ENCODE data around the gene NR6A1.
"Not testable (repeated sequence)": the region's sequence is repeated elsewhere in the genome, so short reads cannot be mapped to it uniquely, and the experiment has no call there.

The NR6A1 gene

DNA sequence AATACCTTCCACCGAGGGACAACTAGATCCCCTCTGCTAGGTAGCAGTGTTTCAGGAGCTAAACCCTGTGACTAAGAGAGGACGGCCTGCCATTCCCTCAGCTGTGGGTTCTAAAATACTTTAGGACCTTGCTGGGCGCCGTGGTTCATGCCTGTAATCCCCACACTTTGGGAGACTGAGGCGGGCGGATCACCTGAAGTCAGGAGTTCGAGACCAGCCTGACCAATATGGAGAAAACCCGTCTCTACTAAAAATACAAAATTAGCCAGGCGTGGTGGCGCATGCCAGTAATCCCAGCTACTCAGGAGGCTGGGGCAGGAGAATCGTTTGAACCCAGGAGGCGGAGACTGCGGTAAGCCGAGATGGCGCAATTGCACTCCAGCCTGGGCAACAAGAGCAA lies 1.8 kb upstream of the NR6A1 start:
- not testable (repeated sequence) for H3K36me3 ChIP-seq (ENCODE audit: control insufficient read depth, insufficient read depth, low read length); H3K9me3 ChIP-seq (ENCODE audit: control insufficient read depth, insufficient read depth, low read depth, low read length); H3K9ac ChIP-seq (ENCODE audit: low read length); H3K4me3 ChIP-seq (ENCODE audit: low read depth, low read length); H3K27ac ChIP-seq (ENCODE audit: low read depth, low read length)
- Histone ChIP-seq H3K4me1 (ENCODE audit: control insufficient read depth, insufficient read depth, low read length) (peaks cover 21% of the 10 kb centered on the region), H3K27me3 (ENCODE audit: control insufficient read depth, insufficient read depth, low read length) (peaks cover 40% of the 10 kb centered on the region)

GRCh38 chr9:124771867-124772679 lies 962 bp upstream of the NR6A1 start:
- Histone ChIP-seq H3K27me3 (ENCODE audit: control insufficient read depth, insufficient read depth, low read length) (peaks cover 41% of the 10 kb centered on the region), H3K36me3 (ENCODE audit: control insufficient read depth, insufficient read depth, low read length) (no peaks in the 10 kb centered on the region), H3K9ac (ENCODE audit: low read length) (no peak overlapping the region), H3K4me1 (ENCODE audit: control insufficient read depth, insufficient read depth, low read length) (peaks cover 30% of the 10 kb centered on the region), H3K27ac (ENCODE audit: low read depth, low read length) (no peak overlapping the region), H3K4me3 (ENCODE audit: low read depth, low read length) (peak overlapping the region; percentile 87), H3K9me3 (ENCODE audit: control insufficient read depth, insufficient read depth, low read depth, low read length) (no peaks in the 10 kb centered on the region)

GRCh38 chr9:124770359-124771020 lies 621 bp downstream of the NR6A1 start:
- H3K27me3 ChIP-seq (ENCODE audit: control insufficient read depth, insufficient read depth, low read length): peaks cover 30% of the 10 kb centered on the region
- no peaks in the 10 kb centered on the region for H3K36me3 ChIP-seq (ENCODE audit: control insufficient read depth, insufficient read depth, low read length)
- H3K4me3 ChIP-seq (ENCODE audit: low read depth, low read length): peak overlapping the region; percentile 87
- peaks cover 45% of the 10 kb centered on the region for H3K4me1 ChIP-seq (ENCODE audit: control insufficient read depth, insufficient read depth, low read length)
- peak overlapping the region; percentile 98 for H3K9ac ChIP-seq (ENCODE audit: low read length)
- no peaks in the 10 kb centered on the region for H3K9me3 ChIP-seq (ENCODE audit: control insufficient read depth, insufficient read depth, low read depth, low read length)
- H3K27ac ChIP-seq (ENCODE audit: low read depth, low read length): peak overlapping the region; percentile 99; the same call in 1 of the 2 replicates

GRCh38 chr9:124769549-124770358 lies 1.4 kb downstream of the NR6A1 start:
- Histone ChIP-seq H3K27ac (ENCODE audit: low read depth, low read length) (no peak overlapping the region), H3K4me1 (ENCODE audit: control insufficient read depth, insufficient read depth, low read length) (peaks cover 52% of the 10 kb centered on the region), H3K9me3 (ENCODE audit: control insufficient read depth, insufficient read depth, low read depth, low read length) (no peaks in the 10 kb centered on the region), H3K4me3 (ENCODE audit: low read depth, low read length) (peak overlapping the region; percentile 87), H3K27me3 (ENCODE audit: control insufficient read depth, insufficient read depth, low read length) (peaks cover 30% of the 10 kb centered on the region), H3K9ac (ENCODE audit: low read length) (peak overlapping the region; percentile 71), H3K36me3 (ENCODE audit: control insufficient read depth, insufficient read depth, low read length) (no peaks in the 10 kb centered on the region)

- H3K27me3 ChIP-seq (ENCODE audit: control insufficient read depth, insufficient read depth, low read length): peaks cover 30% of the 10 kb centered on the region
- no peaks in the 10 kb centered on the region for H3K9me3 ChIP-seq (ENCODE audit: control insufficient read depth, insufficient read depth, low read depth, low read length)
- H3K27ac ChIP-seq (ENCODE audit: low read depth, low read length): no peak overlapping the region
- H3K4me3 ChIP-seq (ENCODE audit: low read depth, low read length): peak overlapping the region; percentile 87
- no peaks in the 10 kb centered on the region for H3K36me3 ChIP-seq (ENCODE audit: control insufficient read depth, insufficient read depth, low read length)
- peaks cover 57% of the 10 kb centered on the region for H3K4me1 ChIP-seq (ENCODE audit: control insufficient read depth, insufficient read depth, low read length)
- peak overlapping the region; percentile 71 for H3K9ac ChIP-seq (ENCODE audit: low read length)
Measured at GRCh38 chr9:124768750-124769548, 2.2 kb downstream of the NR6A1 start.

- Histone ChIP-seq H3K9me3 (ENCODE audit: control insufficient read depth, insufficient read depth, low read depth, low read length) (no peaks in the 10 kb centered on the region), H3K4me3 (ENCODE audit: low read depth, low read length) (peak overlapping the region; percentile 87), H3K4me1 (ENCODE audit: control insufficient read depth, insufficient read depth, low read length) (peaks cover 59% of the 10 kb centered on the region), H3K27ac (ENCODE audit: low read depth, low read length) (no peak overlapping the region), H3K9ac (ENCODE audit: low read length) (no peak overlapping the region), H3K36me3 (ENCODE audit: control insufficient read depth, insufficient read depth, low read length) (no peaks in the 10 kb centered on the region), H3K27me3 (ENCODE audit: control insufficient read depth, insufficient read depth, low read length) (peaks cover 30% of the 10 kb centered on the region)
Measured at GRCh38 chr9:124768334-124768733, 2.8 kb downstream of the NR6A1 start.

GRCh38 chr9:124767821-124768220 lies 3.3 kb downstream of the NR6A1 start:
- Histone ChIP-seq H3K27me3 (ENCODE audit: control insufficient read depth, insufficient read depth, low read length) (peaks cover 30% of the 10 kb centered on the region), H3K4me3 (ENCODE audit: low read depth, low read length) (peak overlapping the region; percentile 33), H3K9ac (ENCODE audit: low read length) (no peak overlapping the region), H3K27ac (ENCODE audit: low read depth, low read length) (no peak overlapping the region), H3K9me3 (ENCODE audit: control insufficient read depth, insufficient read depth, low read depth, low read length) (no peaks in the 10 kb centered on the region), H3K4me1 (ENCODE audit: control insufficient read depth, insufficient read depth, low read length) (peaks cover 64% of the 10 kb centered on the region), H3K36me3 (ENCODE audit: control insufficient read depth, insufficient read depth, low read length) (no peaks in the 10 kb centered on the region)

DNA sequence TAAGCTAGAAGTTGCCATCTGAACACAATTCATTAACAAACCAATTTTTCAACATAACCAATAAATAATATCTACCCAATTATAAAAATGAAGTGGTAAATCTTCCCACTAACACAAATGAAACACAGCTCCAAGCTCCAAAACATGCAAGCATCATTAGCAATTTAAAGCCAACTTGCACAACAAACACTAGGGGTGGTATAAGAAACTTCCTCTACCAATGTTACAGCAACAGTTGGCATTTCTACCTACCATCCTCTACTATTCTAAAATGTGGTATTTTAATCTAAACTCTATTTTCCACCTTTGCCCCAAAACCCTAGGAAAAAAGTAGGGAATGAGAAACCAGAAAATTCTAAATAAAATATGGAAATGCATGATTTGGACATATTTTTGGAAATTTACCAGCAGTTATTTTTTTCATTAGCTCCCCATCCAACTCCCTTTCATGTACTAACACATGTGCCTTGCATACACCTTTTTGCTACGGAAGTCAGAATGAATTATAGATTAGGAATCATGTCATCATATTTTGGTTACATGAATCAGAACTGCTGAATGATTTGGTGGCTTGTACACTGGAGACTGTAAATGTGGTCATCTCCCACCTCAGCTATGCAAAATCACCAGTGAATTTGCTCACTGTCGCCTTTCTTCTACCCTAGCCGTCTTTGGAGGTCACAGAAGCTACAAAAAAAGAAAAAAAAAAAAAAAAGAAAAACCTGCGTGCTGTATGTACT lies 4.1 kb downstream of the NR6A1 start:
- H3K9ac ChIP-seq (ENCODE audit: low read length): no peak overlapping the region
- peaks cover 66% of the 10 kb centered on the region for H3K4me1 ChIP-seq (ENCODE audit: control insufficient read depth, insufficient read depth, low read length)
- peaks cover 25% of the 10 kb centered on the region for H3K27me3 ChIP-seq (ENCODE audit: control insufficient read depth, insufficient read depth, low read length)

DNA sequence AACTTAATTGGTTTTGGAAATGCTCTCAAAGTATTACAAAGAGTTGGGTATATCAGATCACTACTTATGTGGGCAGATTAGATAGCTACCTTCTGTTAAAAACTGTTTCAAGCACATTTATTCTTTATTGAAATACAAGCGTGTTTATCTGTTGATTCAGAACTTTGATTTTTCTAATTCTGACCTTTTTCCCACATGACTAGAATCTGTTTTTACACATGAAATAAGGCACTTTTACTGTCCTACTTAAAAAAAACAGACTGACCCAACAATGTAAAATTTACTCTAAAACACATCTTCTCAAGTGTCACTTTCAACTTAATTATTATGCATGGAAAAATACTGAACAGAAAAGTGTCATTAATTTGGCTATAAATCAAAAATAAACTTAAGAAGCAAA lies 4.8 kb downstream of the NR6A1 start:
- no peaks in the 10 kb centered on the region for H3K9me3 ChIP-seq (ENCODE audit: control insufficient read depth, insufficient read depth, low read depth, low read length)
- peaks cover 73% of the 10 kb centered on the region for H3K4me1 ChIP-seq (ENCODE audit: control insufficient read depth, insufficient read depth, low read length)
- H3K27me3 ChIP-seq (ENCODE audit: control insufficient read depth, insufficient read depth, low read length): peaks cover 25% of the 10 kb centered on the region
- no peak overlapping the region for H3K9ac ChIP-seq (ENCODE audit: low read length)
- H3K36me3 ChIP-seq (ENCODE audit: control insufficient read depth, insufficient read depth, low read length): no peaks in the 10 kb centered on the region
- H3K4me3 ChIP-seq (ENCODE audit: low read depth, low read length): peak overlapping the region; percentile 18; the same call in 1 of the 2 replicates
- H3K27ac ChIP-seq (ENCODE audit: low read depth, low read length): no peak overlapping the region

More for the DNA sequence above, 4.1 kb downstream of the NR6A1 start:
- peak overlapping the region; percentile 18; the same call in 1 of the 2 replicates for H3K4me3 ChIP-seq (ENCODE audit: low read depth, low read length)
- H3K27ac ChIP-seq (ENCODE audit: low read depth, low read length): no peak overlapping the region
- H3K36me3 ChIP-seq (ENCODE audit: control insufficient read depth, insufficient read depth, low read length): no peaks in the 10 kb centered on the region
- no peaks in the 10 kb centered on the region for H3K9me3 ChIP-seq (ENCODE audit: control insufficient read depth, insufficient read depth, low read depth, low read length)

DNA sequence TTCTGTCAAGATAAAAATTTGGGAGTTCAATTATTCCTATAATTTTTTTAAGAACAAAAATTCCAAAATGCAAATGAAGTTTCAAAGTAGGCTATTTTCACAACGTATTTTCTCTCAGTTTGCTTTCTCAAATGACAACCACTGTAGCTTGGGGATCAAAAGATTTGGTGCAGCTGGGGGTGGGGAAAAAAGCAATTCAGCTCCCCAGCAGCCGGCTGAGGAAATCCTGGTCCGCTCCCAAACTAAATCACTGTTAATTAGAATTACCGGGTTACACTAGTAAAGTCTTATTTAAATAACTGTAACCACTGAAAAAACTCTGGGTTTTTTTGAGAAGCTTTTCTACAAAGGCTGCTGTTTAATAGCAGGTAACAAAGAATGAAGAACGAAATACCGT lies 5.7 kb downstream of the NR6A1 start:
- Histone ChIP-seq H3K27ac (ENCODE audit: low read depth, low read length) (no peak overlapping the region; the same call in 1 of the 2 replicates), H3K4me1 (ENCODE audit: control insufficient read depth, insufficient read depth, low read length) (peaks cover 79% of the 10 kb centered on the region), H3K4me3 (ENCODE audit: low read depth, low read length) (no peak overlapping the region), H3K27me3 (ENCODE audit: control insufficient read depth, insufficient read depth, low read length) (peaks cover 25% of the 10 kb centered on the region), H3K36me3 (ENCODE audit: control insufficient read depth, insufficient read depth, low read length) (no peaks in the 10 kb centered on the region), H3K9me3 (ENCODE audit: control insufficient read depth, insufficient read depth, low read depth, low read length) (no peaks in the 10 kb centered on the region), H3K9ac (ENCODE audit: low read length) (no peak overlapping the region)
